Endothelial cell of umbilical vein (primary cell): ENCODE measurements around the gene FAM72C. TPM values are rescaled to one million over a fixed set of nuclear protein-coding genes. Genes with fewer than 3 reads are reported as not detected.
"Not testable (repeated sequence)": the region's sequence is repeated elsewhere in the genome, so short reads cannot be mapped to it uniquely, and the experiment has no call there.

ENCODE experiments used
- BruUV-seq: library from RNA; stranded (reverse); fragments of 400-500 nt; replicated peaks from 2 replicates; lab custom pipeline; 2021; lab: Mats Ljungman, UMichigan
- CTCF ChIA-PET: fragments of 300-600, 350-600 bp; sonication (Branson Sonifier 250); formaldehyde crosslinking; loops from one replicate; lab custom pipeline; 2021; ENCODE audit warnings: antibody characterized with exemption, inconsistent platforms; lab: Charles Lee
- POLR2A ChIA-PET: fragments of 300-600, 350-600 bp; sonication (Branson Sonifier 250); formaldehyde crosslinking; loops from one replicate; lab custom pipeline; 2021; ENCODE audit warnings: antibody characterized with exemption, inconsistent platforms; lab: Charles Lee
- DNase-seq: peaks from one replicate; pipeline ENCODE4 v3.0.0-alpha.2; 2011; ENCODE audit warnings: low read depth, low spot score
- FAIRE-seq: peaks from 2 replicates; lab custom pipeline; 2011; peaks lifted over from hg19 to GRCh38; lab: Jason Lieb, UNC
- H2AFZ ChIP-seq: 2 replicates; pipeline ENCODE4 v1.6.0; 2012; ENCODE audit warnings: low read depth, low read length, control low read depth, inconsistent platforms
- H3K27ac ChIP-seq: 2 replicates; pipeline ENCODE4 v1.5.1; 2011; ENCODE audit warnings: low read depth, mild to moderate bottlenecking, control low read depth, low read length, moderate library complexity; ENCODE audit not compliant: insufficient read depth
- H3K27me3 ChIP-seq, 2 experiments: 2 replicates each; pipeline versions ENCODE4 v1.6.0 to v1.6.1; 2011; ENCODE audit warnings: low read length in 2 of 2, mixed read lengths in 1 of 2; ENCODE audit not compliant: control insufficient read depth in 2 of 2, insufficient read depth in 2 of 2
- H3K36me3 ChIP-seq, 2 experiments: 2 replicates in 1 of 2; 3 replicates in 1 of 2; pipeline ENCODE4 v1.5.1; 2011; ENCODE audit warnings: low read length in 2 of 2, mild to moderate bottlenecking in 1 of 2, moderate library complexity in 1 of 2; ENCODE audit not compliant: control insufficient read depth in 2 of 2, insufficient read depth in 2 of 2; ENCODE audit errors: extremely low read depth in 1 of 2
- H3K4me1 ChIP-seq: 3 replicates; pipeline ENCODE4 v1.5.1; 2011; ENCODE audit warnings: mild to moderate bottlenecking, low read length; ENCODE audit not compliant: control insufficient read depth, insufficient read depth; ENCODE audit errors: extremely low read depth
- H3K4me2 ChIP-seq: 2 replicates; pipeline ENCODE4 v1.6.1; 2011; ENCODE audit warnings: low read length, control low read depth, mixed read lengths; ENCODE audit not compliant: insufficient read depth
- H3K4me3 ChIP-seq, 3 experiments: fragments of 200-600 bp in 1 of 3; sonication (generic), shearing (Covaris generic) in 1 of 3; replicated peaks in 1 of 3; 2 replicates each; pipeline ENCODE4 v1.5.1; 2011 to 2016; ENCODE audit warnings: control low read depth in 3 of 3, low read length in 3 of 3, mild to moderate bottlenecking in 2 of 3, inconsistent platforms in 1 of 3, low read depth in 1 of 3, moderate library complexity in 1 of 3; ENCODE audit not compliant: insufficient read depth in 1 of 3
- H3K79me2 ChIP-seq: 2 replicates; pipeline ENCODE4 v1.6.0; 2012; ENCODE audit warnings: low read length, inconsistent platforms; ENCODE audit not compliant: control insufficient read depth, insufficient read depth
- H3K9ac ChIP-seq: replicated peaks from 2 replicates; pipeline ENCODE3; 2011; ENCODE audit warnings: low read length, control low read depth; ENCODE audit not compliant: insufficient read depth; ENCODE audit errors: extremely low read depth
- H3K9me1 ChIP-seq: replicated peaks from 3 replicates; pipeline ENCODE4 v1.6.0; 2011; ENCODE audit warnings: mild to moderate bottlenecking, low read length; ENCODE audit not compliant: control insufficient read depth, insufficient read depth; ENCODE audit errors: extremely low read depth
- H3K9me3 ChIP-seq: replicated peaks from 2 replicates; pipeline ENCODE4 v1.5.1; 2012; ENCODE audit warnings: low read length, inconsistent platforms; ENCODE audit not compliant: control insufficient read depth, insufficient read depth
- H4K20me1 ChIP-seq: replicated peaks from 2 replicates; pipeline ENCODE3; 2011; ENCODE audit warnings: mild to moderate bottlenecking, low read length; ENCODE audit not compliant: control insufficient read depth, insufficient read depth; ENCODE audit errors: extremely low read depth
- dilution Hi-C: fragments of 300-500 bp; cut with MboI; formaldehyde crosslinking; loops from one replicate; pipeline ENCODE4 v1.15.0; 2019; ENCODE audit warnings: low sequenced_read_pairs; ENCODE audit not compliant: extremely low pct_ligation_motif_present
- intact Hi-C: fragments of 100-400 bp; cut with micrococcal nuclease; formaldehyde crosslinking; loops from one replicate; pipeline ENCODE4 v1.10.0; 2022
- polyA plus RNA-seq, 4 experiments: library from polyadenylated mRNA; depleted of rRNA in 3 of 4; stranded (reverse) in 3 of 4; unstranded in 1 of 4; fragments of >200 nt; gene quantifications; 2 replicates each; pipeline versions ENCODE4 v1.2.1 to v1.2.3, GENCODE V29; 2011 to 2012; ENCODE audit warnings: missing spikeins in 1 of 4
- total RNA-seq: library from RNA; stranded (reverse); gene quantifications from 2 replicates; pipeline ENCODE4 v1.2.3, GENCODE V29; 2021

Gene FAM72C
- total and polyA plus RNA-seq, 2 donors (not counting 3 experiments of a cell fraction or from before 2014, with no cell fraction given) = 0.70 to 3.6 TPM

DNA sequence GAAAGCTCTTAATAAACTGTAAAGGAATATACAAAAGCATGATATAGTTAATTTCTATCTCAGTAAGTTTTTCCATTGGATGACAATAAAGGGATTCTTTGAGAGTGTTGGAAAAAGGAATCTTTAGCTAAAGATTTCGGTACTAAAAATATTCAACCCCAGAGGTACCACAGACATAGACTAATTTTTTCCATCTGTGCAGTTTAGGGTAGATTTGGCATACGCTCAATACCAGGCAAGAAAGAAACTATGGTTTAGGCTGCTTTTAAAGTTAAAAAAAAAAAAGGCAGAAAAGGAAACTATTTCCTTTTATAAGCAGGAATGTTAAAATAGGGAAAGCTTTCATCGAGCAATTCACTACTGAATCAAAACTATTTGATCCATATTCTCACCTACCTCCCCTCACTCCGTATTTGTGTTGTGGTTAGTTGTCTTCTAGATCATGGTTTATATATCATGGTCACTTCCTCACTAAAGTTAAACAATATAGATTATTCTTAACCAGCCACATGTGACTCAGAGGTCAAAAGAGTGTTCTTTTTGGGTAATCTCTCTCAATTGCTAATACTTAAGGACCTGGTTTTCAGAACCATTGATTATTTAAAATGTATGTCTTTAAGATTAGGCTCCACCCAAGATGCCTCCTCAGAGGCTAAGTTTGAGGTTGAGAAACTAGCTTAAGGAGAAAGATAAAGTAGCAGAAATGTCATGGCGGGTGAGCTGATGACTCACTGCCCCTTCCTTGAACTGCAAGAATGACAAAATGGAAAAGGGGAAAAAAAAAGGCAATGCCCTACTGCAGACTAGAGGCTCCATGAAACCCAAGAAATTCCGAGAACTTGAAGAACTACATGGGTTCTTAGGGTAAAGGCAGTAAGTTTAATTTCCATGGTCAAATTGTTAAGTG is 20.0 kb downstream of the FAM72C start:
- DNase-seq, POLR2A ChIA-PET, CTCF ChIA-PET, H2AFZ ChIP-seq, H3K79me2 ChIP-seq, H3K9ac ChIP-seq, H3K27me3 ChIP-seq, H3K27ac ChIP-seq, FAIRE-seq, BruUV-seq, H3K4me2 ChIP-seq, H3K36me3 ChIP-seq, H3K9me1 ChIP-seq, H3K9me3 ChIP-seq, H3K4me3 ChIP-seq, dilution Hi-C loops, intact Hi-C loops, H3K4me1 ChIP-seq, H4K20me1 ChIP-seq: not testable (repeated sequence)

DNA sequence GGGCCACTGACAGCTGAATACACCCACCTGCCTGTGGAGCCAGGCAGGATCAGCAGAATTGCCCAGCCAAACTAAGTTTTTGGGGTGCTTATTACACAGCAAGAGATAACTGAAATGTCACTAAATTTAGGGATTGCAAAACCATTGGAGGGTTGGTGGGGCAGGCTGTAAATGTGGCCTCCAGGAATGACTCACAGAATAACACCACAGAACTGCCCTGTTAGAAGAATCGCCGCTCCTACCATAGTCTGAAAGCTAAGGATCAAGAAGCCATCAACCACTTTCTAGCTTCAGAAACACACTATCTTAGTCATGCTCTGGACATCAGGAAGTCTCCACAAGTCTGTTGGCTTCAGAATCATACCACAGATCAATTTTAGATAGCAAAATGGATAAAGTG is 24.0 kb downstream of the FAM72C start:
- H3K27me3 ChIP-seq, H2AFZ ChIP-seq, H3K9me1 ChIP-seq, POLR2A ChIA-PET, H3K4me3 ChIP-seq, H3K4me1 ChIP-seq, H3K36me3 ChIP-seq, H3K79me2 ChIP-seq, H3K9ac ChIP-seq, H3K9me3 ChIP-seq, H4K20me1 ChIP-seq, dilution Hi-C loops, BruUV-seq, DNase-seq, intact Hi-C loops, CTCF ChIA-PET, H3K27ac ChIP-seq, FAIRE-seq, H3K4me2 ChIP-seq: not testable (repeated sequence)

DNA sequence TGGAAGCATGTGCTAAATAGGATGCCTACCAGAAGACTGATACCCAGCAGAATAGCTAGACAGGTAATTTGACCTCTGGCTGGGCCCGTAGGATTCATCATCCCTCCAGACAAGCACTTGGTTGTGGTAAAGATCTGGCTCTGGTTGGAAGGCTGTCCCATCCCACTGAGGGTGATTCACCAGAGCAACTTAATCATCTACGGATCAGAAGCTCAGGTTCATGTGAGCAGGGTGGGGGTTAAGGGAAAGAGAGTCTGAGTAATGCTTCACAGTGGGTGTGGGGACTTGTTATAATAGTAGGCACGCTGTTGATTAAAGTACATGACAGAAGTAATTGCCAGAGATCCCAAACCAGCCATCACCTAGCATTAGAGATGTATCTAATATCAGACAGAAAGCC is 26.5 kb downstream of the FAM72C start:
- H3K9ac ChIP-seq, intact Hi-C loops, DNase-seq, POLR2A ChIA-PET, CTCF ChIA-PET, H3K4me3 ChIP-seq, H3K4me1 ChIP-seq, H3K4me2 ChIP-seq, H3K9me1 ChIP-seq, dilution Hi-C loops, H3K27ac ChIP-seq, H3K36me3 ChIP-seq, H4K20me1 ChIP-seq, BruUV-seq, H3K27me3 ChIP-seq, H2AFZ ChIP-seq, H3K9me3 ChIP-seq, H3K79me2 ChIP-seq, FAIRE-seq: not testable (repeated sequence)

DNA sequence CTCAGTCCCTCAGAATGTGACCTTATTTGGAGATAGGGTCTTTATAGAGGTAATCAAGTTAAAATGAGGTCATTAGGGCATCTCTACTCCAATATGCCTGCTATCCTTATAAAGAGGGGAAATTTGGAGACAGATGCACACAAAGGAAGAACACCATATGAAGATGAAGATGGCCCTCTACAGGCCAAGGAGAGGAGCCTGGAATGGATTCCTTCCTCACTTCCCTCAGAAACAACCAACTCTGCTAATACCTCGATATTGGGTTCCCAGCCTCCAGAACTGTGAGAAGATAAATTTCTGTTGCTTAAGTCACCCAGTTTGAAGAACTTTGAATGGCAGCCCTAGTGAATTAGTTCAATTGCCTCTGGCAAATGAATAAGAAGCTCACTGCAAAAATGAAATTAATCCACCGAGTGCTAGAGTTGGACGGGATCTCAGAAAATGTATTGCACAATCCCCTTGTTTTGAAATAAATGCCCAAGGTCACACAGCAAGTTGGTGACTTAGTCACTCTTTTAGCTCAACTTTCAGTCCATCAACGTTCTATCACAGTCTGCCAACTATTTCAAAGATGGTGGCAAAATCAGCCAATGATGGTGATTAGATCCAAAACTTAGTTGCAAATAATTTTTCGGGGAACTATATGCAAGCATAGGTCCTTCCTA is 27.1 kb downstream of the FAM72C start:
- CTCF ChIA-PET, H3K9me3 ChIP-seq, H3K4me3 ChIP-seq, H3K9ac ChIP-seq, H4K20me1 ChIP-seq, H3K4me1 ChIP-seq, DNase-seq, H3K9me1 ChIP-seq, H2AFZ ChIP-seq, FAIRE-seq, H3K36me3 ChIP-seq, H3K27me3 ChIP-seq, POLR2A ChIA-PET, BruUV-seq, H3K27ac ChIP-seq, dilution Hi-C loops, H3K79me2 ChIP-seq, intact Hi-C loops, H3K4me2 ChIP-seq: not testable (repeated sequence)
